MM.1S (cell line): Measurements from ENCODE around the gene COA5.

ENCODE experiments used
- EZH2 ChIP-seq: fragments of 300-600 bp; sonication (generic); optimal IDR thresholded peaks from 2 replicates; pipeline ENCODE3; 2017; ENCODE audit warnings: low read depth, mild to moderate bottlenecking, antibody characterized with exemption, low read length, mixed read lengths
- EZH2phosphoT487 ChIP-seq: fragments of 300-600 bp; sonication (generic); IDR thresholded peaks from 2 replicates; pipeline ENCODE4 v1.6.1; 2018; ENCODE audit warnings: antibody characterized with exemption, low read length
- TF ChIP-seq, protein P1 (sequence below): fragments of 300-600 bp; sonication (generic); IDR thresholded peaks from 2 replicates; pipeline ENCODE4 v1.5.1; 2016; ENCODE audit warnings: antibody characterized with exemption, low read length, mixed read lengths

DNA sequence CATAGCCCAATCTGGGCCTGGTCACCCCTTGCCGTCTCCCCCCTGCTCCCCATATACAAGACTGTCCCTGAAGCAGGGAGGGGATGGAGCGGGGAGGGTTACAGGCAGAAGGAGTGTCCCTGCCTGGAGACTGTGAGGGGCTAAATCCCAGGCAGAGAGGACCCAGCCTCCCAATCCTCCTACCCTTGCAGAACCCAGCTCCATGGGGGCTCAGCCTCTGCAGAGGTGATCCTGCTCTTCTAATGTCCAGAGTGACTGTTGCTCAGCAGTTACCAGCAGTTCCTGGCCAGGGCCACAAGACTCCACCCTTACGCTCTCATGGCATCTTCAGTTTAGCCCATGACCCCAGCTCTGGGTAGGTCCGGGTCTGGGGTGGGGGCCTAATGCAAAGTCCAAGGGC, 58.1 kb downstream of the COA5 start:
- TF ChIP-seq, protein P1, sequence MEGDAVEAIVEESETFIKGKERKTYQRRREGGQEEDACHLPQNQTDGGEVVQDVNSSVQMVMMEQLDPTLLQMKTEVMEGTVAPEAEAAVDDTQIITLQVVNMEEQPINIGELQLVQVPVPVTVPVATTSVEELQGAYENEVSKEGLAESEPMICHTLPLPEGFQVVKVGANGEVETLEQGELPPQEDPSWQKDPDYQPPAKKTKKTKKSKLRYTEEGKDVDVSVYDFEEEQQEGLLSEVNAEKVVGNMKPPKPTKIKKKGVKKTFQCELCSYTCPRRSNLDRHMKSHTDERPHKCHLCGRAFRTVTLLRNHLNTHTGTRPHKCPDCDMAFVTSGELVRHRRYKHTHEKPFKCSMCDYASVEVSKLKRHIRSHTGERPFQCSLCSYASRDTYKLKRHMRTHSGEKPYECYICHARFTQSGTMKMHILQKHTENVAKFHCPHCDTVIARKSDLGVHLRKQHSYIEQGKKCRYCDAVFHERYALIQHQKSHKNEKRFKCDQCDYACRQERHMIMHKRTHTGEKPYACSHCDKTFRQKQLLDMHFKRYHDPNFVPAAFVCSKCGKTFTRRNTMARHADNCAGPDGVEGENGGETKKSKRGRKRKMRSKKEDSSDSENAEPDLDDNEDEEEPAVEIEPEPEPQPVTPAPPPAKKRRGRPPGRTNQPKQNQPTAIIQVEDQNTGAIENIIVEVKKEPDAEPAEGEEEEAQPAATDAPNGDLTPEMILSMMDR: no peak
- TF ChIP-seq EZH2: no peak
- TF ChIP-seq EZH2phosphoT487: no peak
